ENCODE data around the gene PRKCI. TPM values are rescaled to one million over a fixed set of nuclear protein-coding genes. Genes with fewer than 3 reads are reported as not detected.

Gene PRKCI
- total and polyA plus RNA-seq, 9 of the 15 experiments (the other 6 are each of a cell fraction or from before 2014, with no cell fraction given): 10.5 to 43.2 (median 31.4) TPM

- H3K27me3 ChIP-seq (ENCODE audit: control insufficient read depth in 2 of 2, insufficient read depth in 2 of 2, low read length in 2 of 2): no peaks in the 10 kb centered on the region
- no peak overlapping the region for H3K4me3 ChIP-seq
- BruUV-seq (replicated peaks): no TSS peak
- FAIRE-seq: no peak
- POLR2A ChIA-PET: no interaction called here
- no peak overlapping the region for H3K4me2 ChIP-seq (ENCODE audit: insufficient read depth, low read length)
- H3K4me1 ChIP-seq (replicated peaks in 1 of 2; ENCODE audit: control insufficient read depth in 2 of 2, insufficient read depth in 2 of 2, low read length in 2 of 2): peaks cover 0 to 20% of the 10 kb centered on the region in 2 experiments; a peak in 2 of 5 replicates
- H3K36me3 ChIP-seq (ENCODE audit: control insufficient read depth, insufficient read depth, low read length): no peaks in the 10 kb centered on the region
- H2AFZ ChIP-seq (ENCODE audit: low read depth, low read length): no peak overlapping the region
- H3K79me2 ChIP-seq (ENCODE audit: control insufficient read depth, insufficient read depth, low read length): no peaks in the 10 kb centered on the region
- no peaks in the 10 kb centered on the region for H3K9me3 ChIP-seq (replicated peaks; ENCODE audit: control insufficient read depth, insufficient read depth, low read depth, low read length)
- H4K20me1 ChIP-seq (replicated peaks; ENCODE audit: control insufficient read depth, insufficient read depth, low read length): no peaks in the 10 kb centered on the region
- no peak for DNase-seq (ENCODE audit: extremely low read depth in 1 of 4, low spot score in 3 of 4)
- 84% methylated on average over 12 of the region's 12 CpGs for WGBS (ENCODE audit: insufficient coverage, low coverage, missing lambda C conversion rate)
- TF ChIP-seq FIP1L1 (IDR thresholded peaks at IDR 0.05; ENCODE audit: low read depth, low read length, poor library complexity, severe bottlenecking): no peak
- no peak for TF ChIP-seq CBX5 (IDR thresholded peaks at IDR 0.05; ENCODE audit: borderline replicate concordance, low read depth)
- no peak for TF ChIP-seq SMAD4 (CRISPR knock-in tag; conservative IDR thresholded peaks at IDR 0.05)
- TF ChIP-seq PRPF4 (IDR thresholded peaks at IDR 0.05; ENCODE audit: insufficient read depth, low read depth, low read length, poor library complexity, severe bottlenecking): no peak
- no peak for TF ChIP-seq TCF7 (IDR thresholded peaks at IDR 0.05; ENCODE audit: borderline replicate concordance)
- TF ChIP-seq, protein P1, sequence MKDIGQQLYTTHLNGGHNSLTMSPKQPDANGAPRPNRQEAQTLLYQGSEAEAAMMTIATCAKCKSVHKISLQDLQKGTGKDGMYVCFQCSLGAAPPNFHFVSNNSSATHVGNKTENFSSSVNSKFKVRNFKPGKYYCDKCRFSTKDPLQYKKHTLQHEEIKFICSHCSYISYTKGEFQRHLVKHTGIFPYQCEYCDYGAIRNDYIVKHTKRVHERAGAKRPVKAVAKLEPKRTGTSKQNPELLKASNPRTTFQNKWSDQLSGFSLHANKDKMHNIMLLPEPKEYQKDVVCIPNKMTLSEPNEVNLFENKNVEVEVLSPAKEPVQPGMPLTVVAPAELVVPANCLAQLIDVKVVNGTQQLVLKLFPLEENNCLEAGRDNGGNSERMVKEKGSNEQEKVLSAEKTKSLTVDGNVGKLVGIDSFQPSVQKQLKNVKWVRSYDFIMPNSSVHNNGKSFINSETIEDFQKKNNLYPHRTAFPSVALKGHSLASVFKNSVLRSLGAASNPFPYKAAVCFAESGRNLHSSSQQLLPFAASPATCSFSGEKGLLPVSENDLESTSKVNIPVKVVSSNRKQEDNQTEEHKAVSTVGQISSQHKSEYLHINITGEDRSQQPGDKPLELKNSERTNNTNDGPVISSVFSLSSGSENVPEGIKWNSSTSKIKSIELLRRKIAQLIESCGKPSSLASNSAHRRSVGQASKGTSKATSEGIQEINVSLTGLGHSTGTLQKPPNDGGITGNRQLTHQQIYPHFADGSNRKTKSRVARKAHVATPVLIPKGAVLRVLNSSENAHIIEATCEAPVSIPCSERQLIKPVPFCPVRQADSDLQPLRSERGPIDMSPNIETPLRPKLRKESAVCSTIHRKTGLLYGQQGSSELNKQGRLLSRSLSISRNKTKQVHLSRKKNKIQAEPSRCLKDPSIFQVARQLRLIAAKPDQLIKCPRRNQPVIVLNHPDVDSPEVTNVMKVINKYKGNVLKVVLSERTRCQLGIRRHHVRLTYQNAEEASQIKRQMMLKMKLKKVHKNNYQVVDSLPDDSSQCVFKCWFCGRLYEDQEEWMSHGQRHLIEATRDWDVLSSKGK (CRISPR knock-in tag; IDR thresholded peaks at IDR 0.05): no peak
- no peak for TF ChIP-seq KDM4B (IDR thresholded peaks at IDR 0.05; ENCODE audit: borderline replicate concordance in 2 of 2, low read depth in 1 of 2)
- TF ChIP-seq KLF16 (IDR thresholded peaks at IDR 0.05): no peak
- TF ChIP-seq EWSR1 (IDR thresholded peaks at IDR 0.05; ENCODE audit: borderline replicate concordance, low read depth, partially characterized antibody): no peak
- in situ Hi-C loops (cut with MboI): no loop called here
- H3K9ac ChIP-seq (ENCODE audit: insufficient read depth in 1 of 2, low read depth in 2 of 2, low read length in 2 of 2): no peak overlapping the region
- H3K27ac ChIP-seq (ENCODE audit: extremely low read depth, low read depth, low read length): no peak overlapping the region
- intact Hi-C loops (cut with micrococcal nuclease): no loop called here
- CTCF ChIA-PET (ENCODE audit: low intra/inter-chr PET ratio): no interaction called here
- ATAC-seq: no peak
- no peaks in the 10 kb centered on the region for H3K9me1 ChIP-seq (ENCODE audit: control insufficient read depth, insufficient read depth, low read length)
Observed at GRCh38 chr3:170346481-170347392, 124.5 kb downstream of the PRKCI start.

All from K562 (cell line).